CD4-positive, alpha-beta T cell treated with Interleukin-6 for 4 hours (primary cell): ENCODE measurements around the gene NT5C3A.

ENCODE experiments used
- DNase-seq: peaks from one replicate; pipeline ENCODE4 v3.0.0-alpha.2; 2020; ENCODE audit warnings: mixed read lengths

Gene NT5C3A

GRCh38 chr7:33075818-33076518 lies 13.4 kb upstream of the NT5C3A start:
- no peak for DNase-seq

GRCh38 chr7:33073243-33073642 lies 10.7 kb upstream of the NT5C3A start:
- no peak for DNase-seq

GRCh38 chr7:33072471-33072870 lies 9.9 kb upstream of the NT5C3A start:
- DNase-seq, result no peak

- DNase-seq, result no peak
Observed at GRCh38 chr7:33070831-33071230, 8.3 kb upstream of the NT5C3A start.

GRCh38 chr7:33070277-33070676 lies 7.7 kb upstream of the NT5C3A start:
- no peak for DNase-seq

GRCh38 chr7:33067921-33068320 lies 5.3 kb upstream of the NT5C3A start:
- no peak for DNase-seq

GRCh38 chr7:33066771-33067170 lies 4.2 kb upstream of the NT5C3A start:
- DNase-seq, result no peak

GRCh38 chr7:33065981-33066380 lies 3.4 kb upstream of the NT5C3A start:
- DNase-seq, result no peak

- DNase-seq, result peak; percentile 93
Observed at GRCh38 chr7:33062782-33063443, 337 bp upstream of the NT5C3A start.

GRCh38 chr7:33061282-33061937 lies 1.2 kb downstream of the NT5C3A start:
- no peak for DNase-seq

GRCh38 chr7:33059635-33060034 lies 2.9 kb downstream of the NT5C3A start:
- no peak for DNase-seq

- DNase-seq, result no peak
Observed at GRCh38 chr7:33055158-33055557, 7.4 kb downstream of the NT5C3A start.

GRCh38 chr7:33054261-33054964 lies 8.2 kb downstream of the NT5C3A start:
- peak; percentile 10 for DNase-seq

- no peak for DNase-seq
Observed at GRCh38 chr7:33053721-33054120, 8.9 kb downstream of the NT5C3A start.

- peak; percentile 42 for DNase-seq
Observed at GRCh38 chr7:33050535-33051318, 11.8 kb downstream of the NT5C3A start.

GRCh38 chr7:33048704-33049103 lies 13.9 kb downstream of the NT5C3A start:
- no peak for DNase-seq

GRCh38 chr7:33048257-33048656 lies 14.3 kb downstream of the NT5C3A start:
- DNase-seq, result no peak

- DNase-seq, result no peak
Observed at GRCh38 chr7:33044986-33045385, 17.6 kb downstream of the NT5C3A start.

- no peak for DNase-seq
Observed at GRCh38 chr7:33044401-33044718, 18.2 kb downstream of the NT5C3A start.

- DNase-seq, result no peak
Observed at GRCh38 chr7:33043501-33044400, 18.8 kb downstream of the NT5C3A start.

GRCh38 chr7:33041631-33042428 lies 20.7 kb downstream of the NT5C3A start:
- DNase-seq, result no peak
